Thymus (tissue), 11 donors: ENCODE data around the gene ZNF319. TPM values are rescaled to one million over a fixed set of nuclear protein-coding genes. Genes with fewer than 3 reads are reported as not detected.
A peak's percentile ranks its signal among the peaks of the same experiment; 100 is the strongest.

Source experiments
- DNase-seq, 9 donors: peaks; one replicate each; pipeline ENCODE4 v3.0.0-alpha.2; 2013; ENCODE audit warnings: low spot score in 9 of 9, low read depth in 6 of 9, missing footprints in 1 of 9
- H3K27ac ChIP-seq, 2 donors: one replicate each; pipeline ENCODE4 v1.5.1; 2013; ENCODE audit warnings: control low read depth in 1 of 2, low read depth in 1 of 2, low read length in 1 of 2, mild to moderate bottlenecking in 1 of 2, moderate library complexity in 1 of 2
- H3K27me3 ChIP-seq, 2 donors: one replicate each; pipeline ENCODE4 v1.5.1; 2013; ENCODE audit warnings: low read length in 1 of 2; ENCODE audit not compliant: control insufficient read depth in 2 of 2, insufficient read depth in 1 of 2
- H3K36me3 ChIP-seq, 2 donors: one replicate each; pipeline ENCODE4 v1.5.1; 2013; ENCODE audit warnings: low read length in 1 of 2, mild to moderate bottlenecking in 1 of 2, moderate library complexity in 1 of 2; ENCODE audit not compliant: control insufficient read depth in 2 of 2, insufficient read depth in 2 of 2
- H3K4me1 ChIP-seq, 2 donors: one replicate each; pipeline ENCODE4 v1.5.1; 2013; ENCODE audit warnings: low read length in 2 of 2; ENCODE audit not compliant: control insufficient read depth in 2 of 2, insufficient read depth in 2 of 2
- H3K4me3 ChIP-seq, 2 donors: one replicate each; pipeline ENCODE4 v1.5.1; 2013; ENCODE audit warnings: low read length in 2 of 2, control low read depth in 1 of 2, mild to moderate bottlenecking in 1 of 2
- H3K9me3 ChIP-seq, 2 donors: one replicate each; pipeline ENCODE4 v1.5.1; 2013; ENCODE audit warnings: low read length in 1 of 2, mild to moderate bottlenecking in 1 of 2; ENCODE audit not compliant: control insufficient read depth in 2 of 2, insufficient read depth in 1 of 2
- whole genome bisulfite sequencing: extraction: QIAGEN DNeasy Blood & Tissue Kit; methylation state at CpG from one replicate; pipeline ENCODE4 v1.1.7; 2013; 5-methylcytosine and 5-hydroxymethylcytosine counted together
- polyA plus RNA-seq: library from polyadenylated mRNA; stranded (reverse); fragments of 200-250 nt; gene quantifications from one replicate; pipeline ENCODE4 v1.2.3, GENCODE V29; 2013
- total RNA-seq: library from RNA; stranded (reverse); fragments of 120-200 nt; gene quantifications from one replicate; pipeline ENCODE4 v1.2.4, GENCODE V29; 2013
- donor health status: healthy.

The ZNF319 gene
- total and polyA plus RNA-seq, 2 donors, result 1.7 to 6.9 TPM

- Histone ChIP-seq H3K27ac (no peak overlapping the region), H3K4me3 (no peak overlapping the region), H3K4me1 (peaks cover 0 to 7% of the 10 kb centered on the region in 2 donors), H3K9me3 (peaks cover 0 to 3% of the 10 kb centered on the region in 2 donors), H3K27me3 (peaks cover 25 to 39% of the 10 kb centered on the region in 2 donors), H3K36me3 (no peaks in the 10 kb centered on the region)
- 96% methylated on average over 11 of the region's 11 CpGs for WGBS
- no peak for DNase-seq
Observed at GRCh38 chr16:58030136-58030840, 29.8 kb upstream of the ZNF319 start.

- H3K27me3 ChIP-seq, result peaks cover 27 to 48% of the 10 kb centered on the region in 2 donors
- WGBS, result 98% methylated on average over 2 of the region's 2 CpGs
- peaks cover 0 to 3% of the 10 kb centered on the region in 2 donors for H3K9me3 ChIP-seq
- DNase-seq, result no peak
- H3K27ac ChIP-seq, result no peak overlapping the region
- H3K4me3 ChIP-seq, result no peak overlapping the region
- no peaks in the 10 kb centered on the region for H3K36me3 ChIP-seq
- peaks cover 6 to 16% of the 10 kb centered on the region in 2 donors for H3K4me1 ChIP-seq
Observed at GRCh38 chr16:58029410-58029809, 28.9 kb upstream of the ZNF319 start.

- Histone ChIP-seq H3K4me3 (no peak overlapping the region), H3K27me3 (peaks cover 34 to 56% of the 10 kb centered on the region in 2 donors), H3K9me3 (peaks cover 0 to 3% of the 10 kb centered on the region in 2 donors), H3K36me3 (no peaks in the 10 kb centered on the region), H3K4me1 (peaks cover 6 to 17% of the 10 kb centered on the region in 2 donors), H3K27ac (no peak overlapping the region)
- WGBS, result 43% methylated on average over 6 of the region's 6 CpGs
- DNase-seq, result peak in 1 of 9 donors; percentile 28
Observed at GRCh38 chr16:58028541-58029070, 28.1 kb upstream of the ZNF319 start.

- Histone ChIP-seq H3K27me3 (peaks cover 34 to 62% of the 10 kb centered on the region in 2 donors), H3K4me3 (no peak overlapping the region), H3K9me3 (peaks cover 0 to 3% of the 10 kb centered on the region in 2 donors), H3K27ac (no peak overlapping the region), H3K36me3 (no peaks in the 10 kb centered on the region), H3K4me1 (peaks cover 6 to 21% of the 10 kb centered on the region in 2 donors)
- 96% methylated on average over 8 of the region's 8 CpGs for WGBS
- DNase-seq, result no peak
Observed at GRCh38 chr16:58027916-58028455, 27.5 kb upstream of the ZNF319 start.

- Histone ChIP-seq H3K27ac (no peak overlapping the region), H3K9me3 (peaks cover 0 to 3% of the 10 kb centered on the region in 2 donors), H3K27me3 (peaks cover 34 to 68% of the 10 kb centered on the region in 2 donors), H3K4me3 (peak overlapping the region in 1 of 2 donors; percentile 16), H3K4me1 (peaks cover 6 to 27% of the 10 kb centered on the region in 2 donors), H3K36me3 (no peaks in the 10 kb centered on the region)
- DNase-seq, result no peak
- 32% methylated on average over 43 of the region's 43 CpGs for WGBS
Observed at GRCh38 chr16:58027161-58027915, 26.9 kb upstream of the ZNF319 start.

- H3K4me1 ChIP-seq, result peaks cover 6 to 27% of the 10 kb centered on the region in 2 donors
- WGBS, result 1% methylated on average over 38 of the region's 38 CpGs
- H3K27me3 ChIP-seq, result peaks cover 34 to 69% of the 10 kb centered on the region in 2 donors
- H3K9me3 ChIP-seq, result peaks cover 0 to 3% of the 10 kb centered on the region in 2 donors
- H3K4me3 ChIP-seq, result peak overlapping the region; percentile 16 to 36
- no peak overlapping the region for H3K27ac ChIP-seq
- peak in 1 of 9 donors; percentile 18 for DNase-seq
- H3K36me3 ChIP-seq, result no peaks in the 10 kb centered on the region
Observed at GRCh38 chr16:58026705-58027160, 26.3 kb upstream of the ZNF319 start.

GRCh38 chr16:58026139-58026704 lies 25.8 kb upstream of the ZNF319 start:
- DNase-seq, result peak in 1 of 9 donors; percentile 21
- WGBS, result under 1% methylated on average over 65 of the region's 65 CpGs
- no peak overlapping the region for H3K27ac ChIP-seq

GRCh38 chr16:58025351-58026138 lies 25.1 kb upstream of the ZNF319 start, which contains the start of gene MMP15:
TSS of gene MMP15 (plus strand) at chr16:58025754. CDS start at chr16:58026351, 597 bp downstream.
- peak in 7 of 9 donors; percentile 8 to 69 (median 42) for DNase-seq
- Histone ChIP-seq H3K9me3 (peaks cover 0 to 6% of the 10 kb centered on the region in 2 donors), H3K27me3 (peaks cover 34 to 69% of the 10 kb centered on the region in 2 donors), H3K36me3 (peaks cover 0 to 4% of the 10 kb centered on the region in 2 donors), H3K4me1 (peaks cover 6 to 27% of the 10 kb centered on the region in 2 donors), H3K27ac (no peak within 1 kb of the TSS), H3K4me3 (peak within 1 kb of the TSS; percentile 36 to 46)
- WGBS, result under 1% methylated on average over 90 of the region's 90 CpGs

More at GRCh38 chr16:58026139-58026704, 25.8 kb upstream of the ZNF319 start:
- Histone ChIP-seq H3K4me1 (peaks cover 6 to 27% of the 10 kb centered on the region in 2 donors), H3K27me3 (peaks cover 34 to 69% of the 10 kb centered on the region in 2 donors), H3K4me3 (peak overlapping the region; percentile 16 to 36), H3K36me3 (peaks cover 0 to 1% of the 10 kb centered on the region in 2 donors), H3K9me3 (peaks cover 0 to 3% of the 10 kb centered on the region in 2 donors)
